Forelimb muscle (tissue), 1 donor: Measurements from ENCODE around the gene R3HDM4. TPM values are rescaled to one million over a fixed set of nuclear protein-coding genes. Genes with fewer than 3 reads are reported as not detected.
"Not testable (repeated sequence)": the region's sequence is repeated elsewhere in the genome, so short reads cannot be mapped to it uniquely, and the experiment has no call there.

Experiments used
- DNase-seq: peaks from one replicate; pipeline ENCODE4 v3.0.0-alpha.2; 2013; ENCODE audit warnings: low read depth
- polyA plus RNA-seq: library from polyadenylated mRNA; unstranded; fragments of 120-200 nt; gene quantifications from one replicate; pipeline ENCODE4 v1.2.1, GENCODE V29; 2013; ENCODE audit not compliant: insufficient read length

R3HDM4 gene
- polyA plus RNA-seq, 1 donor = 27.5 TPM

DNA sequence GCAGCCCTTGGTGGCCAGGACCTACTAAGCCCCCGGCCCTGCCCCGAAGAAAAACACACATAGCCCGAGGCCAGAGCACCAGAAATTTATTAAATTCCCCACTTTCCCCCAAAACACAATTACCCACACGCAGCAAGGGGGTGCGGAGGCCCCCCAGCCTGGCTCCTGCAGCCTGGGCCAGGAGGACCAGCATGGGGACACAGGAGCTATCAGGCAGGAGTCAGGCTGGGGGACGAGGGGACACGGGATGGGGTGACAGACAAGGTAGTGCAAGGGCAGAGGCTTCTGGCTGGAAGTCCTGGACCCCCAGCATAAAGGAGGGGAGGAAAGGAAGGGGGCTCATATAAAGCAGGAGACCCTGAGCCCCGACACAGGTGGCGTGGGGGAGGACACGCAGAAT is 16.6 kb downstream of the R3HDM4 start:
- no peak for DNase-seq

DNA sequence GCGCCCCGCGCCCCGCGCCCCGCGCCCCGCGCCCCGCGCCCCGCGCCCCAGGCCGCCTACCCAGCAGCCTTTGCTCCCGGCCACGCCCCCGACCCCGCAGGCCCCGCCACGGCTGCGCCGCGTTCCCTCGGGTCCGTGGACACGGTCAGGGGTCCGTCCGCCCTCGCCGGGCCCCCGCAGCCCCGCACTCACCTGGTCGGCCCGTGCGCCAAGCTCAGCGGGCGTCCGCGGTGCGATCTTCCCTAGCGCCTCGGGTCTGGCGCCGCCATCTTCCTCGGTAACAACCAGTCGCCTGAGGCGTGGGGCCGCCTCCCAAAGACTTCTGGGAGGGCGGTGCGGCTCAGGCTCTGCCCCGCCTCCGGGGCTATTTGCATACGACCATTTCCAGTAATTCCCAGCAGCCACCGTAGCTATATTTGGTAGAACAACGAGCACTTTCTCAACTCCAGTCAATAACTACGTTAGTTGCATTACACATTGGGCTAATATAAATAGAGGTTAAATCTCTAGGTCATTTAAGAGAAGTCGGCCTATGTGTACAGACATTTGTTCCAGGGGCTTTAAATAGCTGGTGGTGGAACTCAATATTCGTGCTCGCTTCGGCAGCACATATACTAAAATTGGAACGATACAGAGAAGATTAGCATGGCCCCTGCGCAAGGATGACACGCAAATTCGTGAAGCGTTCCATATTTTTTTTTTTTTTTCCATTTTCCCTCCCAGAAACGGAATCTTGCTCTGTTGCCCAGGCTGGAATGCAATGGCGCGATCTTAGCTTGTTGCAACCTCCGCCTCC is 19.9 kb downstream of the R3HDM4 start, which contains the start of the genes MED16 and RNU6-9:
Gene MED16, minus strand, starts transcription at position 294 of the 796 bp plus-strand sequence. CDS start 2,056 bp downstream, outside the sequence.
Gene RNU6-9, plus strand, starts transcription at position 591 of the 796 bp plus-strand sequence.
- DNase-seq = peak; percentile 89

DNA sequence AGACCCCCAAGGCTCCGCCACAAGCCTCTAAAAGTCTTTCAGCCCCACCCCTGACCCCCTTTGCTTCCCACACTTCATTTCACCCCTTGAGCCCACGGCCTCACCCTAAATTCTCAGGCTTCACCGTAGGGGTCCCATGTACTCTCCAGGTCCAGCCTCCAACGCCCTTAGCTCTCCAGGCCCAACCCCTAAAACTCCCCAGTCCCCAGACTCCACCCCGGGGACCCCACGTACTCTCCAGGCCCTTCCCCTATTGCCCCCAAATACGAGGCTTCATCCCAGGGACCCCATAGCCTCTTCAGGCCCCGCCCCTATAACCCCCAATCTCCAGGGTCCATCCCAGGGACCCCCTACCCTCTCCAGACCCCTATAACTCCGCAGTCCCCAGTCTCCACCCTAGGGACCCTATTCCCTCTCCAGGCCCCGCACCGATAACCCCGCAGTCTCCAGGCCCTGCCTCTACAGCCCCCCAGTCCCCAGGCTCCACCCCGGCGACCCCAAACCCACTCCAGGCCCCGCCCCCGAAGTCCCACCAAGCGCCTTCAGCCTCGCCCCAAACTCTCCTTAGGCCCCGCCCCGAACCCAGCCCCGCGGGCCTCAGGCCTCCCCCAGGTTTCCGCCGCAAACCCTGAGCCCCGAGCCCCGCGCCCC is 20.7 kb downstream of the R3HDM4 start:
- no peak for DNase-seq

DNA sequence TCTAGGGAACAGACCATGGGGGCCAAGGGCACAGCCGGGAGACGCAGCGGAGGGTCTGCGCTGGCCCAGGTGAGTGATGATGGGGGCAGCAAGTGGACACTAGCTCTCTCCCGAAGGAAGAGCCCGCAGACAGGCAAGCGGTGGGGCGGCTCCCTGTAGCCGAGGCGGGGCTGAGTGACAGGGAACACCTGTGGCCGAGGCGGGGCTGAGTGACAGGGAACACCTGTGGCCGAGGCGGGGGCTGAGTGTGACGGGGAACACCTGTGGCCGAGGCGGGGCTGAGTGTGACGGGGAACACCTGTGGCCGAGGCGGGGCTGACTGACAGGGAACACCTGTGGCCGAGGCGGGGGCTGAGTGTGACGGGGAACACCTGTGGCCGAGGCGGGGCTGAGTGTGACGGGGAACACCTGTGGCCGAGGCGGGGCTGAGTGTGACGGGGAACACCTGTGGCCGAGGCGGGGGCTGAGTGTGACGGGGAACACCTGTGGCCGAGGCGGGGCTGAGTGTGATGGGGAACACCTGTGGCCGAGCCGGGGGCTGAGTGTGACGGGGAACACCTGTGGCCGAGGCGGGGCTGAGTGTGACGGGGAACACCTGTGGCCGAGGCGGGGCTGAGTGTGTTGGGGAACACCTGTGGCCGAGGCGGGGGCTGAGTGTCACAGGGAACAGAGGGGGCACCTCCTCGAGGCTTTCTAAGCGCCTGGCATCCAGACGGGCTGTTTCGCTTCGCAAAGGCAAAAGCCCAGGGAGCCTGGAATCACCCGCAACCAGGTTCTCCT is 21.4 kb downstream of the R3HDM4 start:
- not testable (repeated sequence) for DNase-seq

DNA sequence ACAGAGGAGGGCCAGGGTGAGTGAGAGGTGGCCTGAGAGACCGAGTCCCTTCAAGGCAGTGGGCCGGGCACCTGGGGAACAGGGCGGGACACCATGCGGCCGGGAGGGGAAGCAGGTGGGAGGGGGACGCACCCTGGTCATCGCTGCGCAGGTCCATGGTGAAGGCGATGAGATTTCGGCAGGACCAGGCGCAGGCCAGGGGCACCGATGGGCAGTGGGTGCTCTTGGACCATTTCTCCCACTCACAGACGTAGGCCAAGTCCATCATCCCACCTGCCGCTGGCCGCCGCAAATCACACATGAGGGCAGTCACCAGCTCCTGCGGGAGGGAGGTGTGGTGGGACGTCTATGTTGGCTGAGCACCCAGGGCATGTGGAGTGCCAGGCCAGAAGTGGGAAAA is 22.2 kb downstream of the R3HDM4 start:
- no peak for DNase-seq

DNA sequence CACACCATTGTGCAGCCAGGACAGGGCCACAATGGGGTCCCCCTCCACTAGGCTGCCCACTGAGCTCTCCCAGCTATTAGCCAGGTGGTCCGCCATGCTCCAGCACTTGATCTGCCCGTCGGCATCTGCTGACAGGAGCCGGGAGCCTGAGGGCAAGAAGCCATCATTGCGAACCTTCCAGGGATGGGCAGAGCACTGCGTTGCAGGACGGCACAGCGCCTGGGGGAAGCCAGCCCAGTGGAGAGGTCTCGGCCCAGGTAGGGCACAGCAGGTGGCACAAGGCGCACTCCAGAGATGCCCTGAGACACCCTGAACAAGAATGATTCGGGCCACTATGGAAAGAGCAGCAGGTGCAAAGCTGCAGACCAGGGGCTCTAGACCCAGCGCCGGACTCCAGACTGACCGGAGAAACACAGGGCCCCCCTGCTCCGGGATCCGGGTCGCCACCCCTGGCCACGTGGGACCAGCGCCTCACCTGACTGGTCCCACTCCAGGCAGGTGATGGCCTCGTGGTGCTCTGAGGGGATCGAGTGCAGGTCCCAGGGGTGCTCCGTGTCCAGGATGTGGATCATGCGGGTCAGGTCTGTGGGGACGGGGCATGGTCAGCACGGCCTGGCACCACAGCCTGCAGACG is 23.2 kb downstream of the R3HDM4 start:
- DNase-seq = no peak

DNA sequence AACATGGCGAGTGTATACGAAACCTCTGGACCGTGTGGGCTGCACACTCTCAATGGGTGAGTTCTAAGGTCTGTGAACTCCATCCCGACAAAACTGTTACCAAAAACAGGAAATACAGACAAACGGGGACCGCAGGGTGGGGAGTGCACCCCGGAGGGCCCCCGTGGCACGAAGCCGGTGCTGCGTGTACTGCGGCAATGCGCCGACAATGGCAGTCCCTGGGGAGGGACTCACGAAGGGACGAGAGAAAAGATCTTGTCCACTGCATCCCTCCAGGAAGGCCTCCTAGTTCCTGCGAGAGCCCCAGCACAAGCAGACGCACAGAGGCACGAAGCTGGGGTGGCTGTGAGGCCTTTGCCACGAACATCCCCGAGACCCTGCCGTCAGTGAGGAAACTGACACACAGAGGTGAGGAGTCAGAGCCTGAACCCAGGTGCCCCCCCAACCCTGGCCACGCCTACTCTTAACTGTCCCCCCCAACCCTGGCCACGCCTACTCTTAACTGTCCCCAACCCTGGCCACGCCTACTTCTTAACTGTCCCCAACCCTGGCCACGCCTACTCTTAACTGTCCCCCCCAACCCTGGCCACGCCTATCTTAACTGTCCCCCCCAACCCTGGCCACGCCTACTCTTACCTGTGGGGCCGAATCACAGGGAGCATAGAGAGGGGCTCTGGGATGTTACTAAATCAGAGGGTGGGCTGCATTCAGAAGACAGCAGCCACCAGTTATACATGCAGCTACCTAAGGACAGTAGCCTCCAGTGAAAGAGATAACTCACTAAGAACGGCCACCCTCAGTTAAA is 24.2 kb downstream of the R3HDM4 start:
- DNase-seq = no peak

DNA sequence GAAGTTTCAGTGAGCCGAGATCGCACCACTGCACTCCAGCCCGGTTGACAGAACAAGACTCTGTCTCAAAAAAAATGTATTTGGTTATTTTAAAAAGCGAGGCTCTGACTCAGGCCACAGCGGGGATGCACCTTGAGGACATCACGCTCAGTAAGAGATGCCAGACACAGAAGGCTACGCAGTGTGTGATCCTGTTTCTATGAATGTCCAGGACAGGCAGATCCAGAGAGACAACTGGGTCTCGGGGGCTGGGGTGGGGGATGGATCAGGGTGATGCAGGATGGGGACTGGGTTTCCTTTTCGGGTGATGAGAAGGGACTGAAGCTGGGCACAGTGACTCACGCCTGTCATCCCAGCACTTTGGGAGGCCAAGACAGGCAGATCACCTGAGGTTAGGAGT is 25.4 kb downstream of the R3HDM4 start:
- no peak for DNase-seq

DNA sequence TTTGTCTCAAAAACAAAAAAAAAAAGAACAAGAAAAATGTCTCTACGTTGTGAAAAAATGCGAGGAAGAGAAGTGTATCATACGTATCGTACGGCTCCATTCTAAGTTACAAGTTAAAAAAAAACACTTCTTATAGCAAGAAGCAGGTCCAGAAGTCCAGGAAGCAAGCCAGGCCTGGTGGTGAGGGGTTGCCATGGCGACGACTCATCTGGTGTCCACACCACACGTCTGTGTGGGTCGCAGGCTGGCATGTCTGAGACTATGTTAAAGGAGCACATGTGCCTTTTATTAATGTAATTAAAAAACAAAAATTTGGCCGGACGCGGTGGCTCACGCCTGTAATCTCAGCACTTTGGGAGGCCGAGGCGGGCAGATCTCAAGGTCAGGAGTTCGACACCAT is 25.9 kb downstream of the R3HDM4 start:
- DNase-seq = no peak

DNA sequence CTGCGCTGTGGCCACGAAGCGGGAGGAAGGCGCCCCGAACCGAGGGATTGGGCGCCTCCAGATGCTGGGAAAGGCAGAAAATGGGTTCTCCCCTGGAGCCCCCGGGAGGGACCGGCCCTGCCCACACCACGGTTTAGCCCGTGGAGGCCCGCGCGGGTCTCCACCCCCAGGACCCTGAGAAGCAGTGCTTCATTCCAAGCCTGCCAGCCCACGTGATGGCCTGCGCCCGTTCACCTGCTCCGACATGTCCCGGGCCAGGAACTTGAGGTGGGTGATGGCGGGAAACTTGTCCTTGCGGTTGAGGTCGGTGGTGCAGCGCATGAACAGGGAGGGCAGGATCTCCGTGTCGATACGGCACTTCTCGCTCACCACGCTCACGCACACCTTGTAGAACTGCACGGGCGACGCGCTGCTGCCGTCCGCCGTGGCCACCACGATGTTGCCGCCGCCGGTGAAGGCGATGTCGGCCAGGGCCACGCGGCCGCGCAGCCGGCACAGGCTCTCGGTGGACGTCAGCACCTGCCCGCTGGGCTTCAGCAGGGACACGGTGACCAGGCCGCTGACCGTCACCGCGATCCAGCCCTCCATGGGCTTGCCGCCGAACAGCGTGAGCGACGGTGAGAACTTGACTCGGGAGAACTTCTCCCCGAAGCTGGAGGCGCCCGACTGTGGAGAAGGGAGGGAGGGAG is 27.3 kb downstream of the R3HDM4 start:
- DNase-seq = no peak

DNA sequence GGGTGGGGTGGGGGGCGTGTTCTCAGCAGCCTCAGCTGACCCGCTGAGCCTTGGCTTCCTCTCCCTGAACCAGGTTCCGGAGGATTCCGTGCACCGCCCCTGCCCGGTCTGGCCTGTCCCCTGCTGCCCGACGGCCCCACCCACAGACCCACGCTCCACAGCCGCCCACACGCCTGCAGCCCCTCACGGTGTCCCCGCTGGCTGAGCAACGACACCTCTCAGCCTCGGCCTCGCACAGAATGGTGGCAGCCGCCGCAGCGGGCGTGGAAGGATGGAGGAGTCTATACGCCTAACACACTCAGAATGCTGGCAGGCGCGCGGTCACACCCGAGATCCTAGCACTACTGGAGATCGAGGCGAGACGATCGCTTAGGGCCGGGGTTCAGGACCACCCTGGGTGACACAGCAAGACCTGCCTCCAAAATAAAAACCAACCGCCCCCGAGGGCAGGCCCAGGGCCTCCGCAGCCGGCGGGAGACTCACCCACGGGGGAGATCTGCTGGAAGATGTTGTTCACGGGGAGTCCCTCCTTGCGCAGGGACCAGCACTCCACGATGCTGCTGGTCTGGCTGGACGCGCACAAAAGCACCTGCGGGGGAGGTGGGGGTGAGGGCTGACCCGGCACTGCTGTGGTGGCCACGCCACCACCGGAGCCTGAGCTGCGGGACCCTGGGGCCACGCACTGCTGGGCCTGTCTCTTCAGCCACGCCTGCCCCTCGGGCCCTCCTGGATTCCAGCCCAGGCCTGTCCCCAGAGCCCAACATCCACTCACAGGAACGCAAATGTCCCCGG is 28.4 kb downstream of the R3HDM4 start:
- no peak for DNase-seq

DNA sequence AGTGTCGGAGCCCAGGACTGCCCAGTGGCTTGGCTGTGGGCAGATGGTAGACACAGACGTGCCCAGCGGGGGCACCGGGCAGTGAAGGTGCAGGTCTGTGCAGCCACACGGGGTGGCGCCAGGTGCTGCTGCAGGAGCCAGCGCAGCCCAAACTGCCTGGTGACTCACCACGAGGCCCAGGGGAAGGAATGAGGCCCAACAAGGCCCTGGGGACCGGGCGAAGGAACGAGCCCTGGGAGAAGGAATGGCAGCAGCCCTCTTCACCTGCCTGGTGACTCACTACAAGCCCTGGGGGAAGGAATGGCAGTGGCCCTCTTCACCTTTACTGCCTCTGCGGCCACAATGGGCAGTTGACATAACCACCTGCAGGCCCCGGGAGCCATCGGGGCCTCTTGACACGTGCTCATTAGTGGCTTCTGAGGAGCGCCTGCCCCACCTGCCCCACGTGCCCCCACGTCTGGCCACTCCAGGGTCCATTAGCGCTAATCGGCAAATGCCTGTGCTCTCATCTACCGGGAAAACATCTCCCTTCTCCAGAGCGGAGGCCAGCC is 29.3 kb downstream of the R3HDM4 start:
- no peak for DNase-seq

DNA sequence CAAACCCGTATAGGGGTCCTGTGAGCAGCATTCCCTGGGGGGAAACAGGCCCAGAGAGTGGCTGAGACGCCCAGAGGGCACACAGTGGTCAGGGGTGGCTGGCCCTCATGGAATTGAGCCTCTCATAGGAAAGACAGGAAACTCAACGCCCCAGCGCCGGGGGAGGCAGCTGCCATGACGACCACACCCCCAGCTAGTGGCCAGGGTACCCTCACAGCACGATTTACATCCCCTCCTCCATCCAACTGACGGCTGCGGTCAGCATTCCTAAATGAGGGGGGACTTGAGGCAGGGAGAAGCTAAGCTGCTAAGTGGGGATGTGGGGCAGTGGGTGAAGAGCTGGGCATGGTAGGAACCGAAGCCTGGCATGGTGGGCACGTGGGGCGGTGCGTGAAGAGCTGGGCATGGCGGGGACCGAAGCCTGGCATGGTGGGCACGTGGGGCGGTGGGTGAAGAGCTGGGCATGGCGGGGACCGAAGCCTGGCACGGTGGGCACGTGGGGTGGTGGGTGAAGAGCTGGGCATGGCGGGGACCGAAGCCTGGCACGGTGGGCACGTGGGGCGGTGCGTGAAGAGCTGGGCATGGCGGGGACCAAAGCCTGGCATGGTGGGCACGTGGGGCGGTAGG is 30.0 kb downstream of the R3HDM4 start:
- DNase-seq = no peak

DNA sequence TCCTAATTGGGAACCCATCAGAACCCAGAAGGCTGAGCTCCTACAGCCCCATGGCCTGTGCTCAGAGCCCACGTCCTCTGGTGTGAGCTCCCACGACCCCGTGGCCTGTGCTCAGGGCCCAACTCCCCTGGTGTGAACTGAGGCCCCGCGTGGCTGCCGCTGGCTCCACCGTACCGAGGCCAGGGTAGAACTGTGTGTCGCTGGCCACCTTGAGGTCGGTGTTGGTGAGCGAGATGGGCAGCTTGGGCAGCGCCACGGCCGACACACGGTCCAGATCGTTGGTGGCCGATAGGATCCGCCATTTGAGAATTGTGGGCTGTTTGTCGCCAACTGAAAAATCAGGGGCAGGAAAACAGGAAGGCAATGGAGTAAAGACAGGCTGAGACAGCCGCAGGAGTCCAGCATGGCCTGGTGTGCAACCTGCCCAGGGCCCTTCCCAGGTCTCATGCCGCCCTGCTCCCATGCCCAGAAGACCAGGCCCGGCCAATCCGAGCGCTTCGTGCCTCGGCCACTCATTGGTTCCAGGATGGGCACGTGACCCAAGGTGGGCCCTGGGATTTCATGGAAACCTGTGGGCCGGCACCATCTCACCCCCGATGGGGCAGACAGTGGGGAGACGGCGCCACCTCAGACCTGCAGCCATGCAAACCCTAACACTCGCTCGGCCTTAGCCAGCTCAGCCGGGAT is 31.5 kb downstream of the R3HDM4 start:
- DNase-seq = no peak

DNA sequence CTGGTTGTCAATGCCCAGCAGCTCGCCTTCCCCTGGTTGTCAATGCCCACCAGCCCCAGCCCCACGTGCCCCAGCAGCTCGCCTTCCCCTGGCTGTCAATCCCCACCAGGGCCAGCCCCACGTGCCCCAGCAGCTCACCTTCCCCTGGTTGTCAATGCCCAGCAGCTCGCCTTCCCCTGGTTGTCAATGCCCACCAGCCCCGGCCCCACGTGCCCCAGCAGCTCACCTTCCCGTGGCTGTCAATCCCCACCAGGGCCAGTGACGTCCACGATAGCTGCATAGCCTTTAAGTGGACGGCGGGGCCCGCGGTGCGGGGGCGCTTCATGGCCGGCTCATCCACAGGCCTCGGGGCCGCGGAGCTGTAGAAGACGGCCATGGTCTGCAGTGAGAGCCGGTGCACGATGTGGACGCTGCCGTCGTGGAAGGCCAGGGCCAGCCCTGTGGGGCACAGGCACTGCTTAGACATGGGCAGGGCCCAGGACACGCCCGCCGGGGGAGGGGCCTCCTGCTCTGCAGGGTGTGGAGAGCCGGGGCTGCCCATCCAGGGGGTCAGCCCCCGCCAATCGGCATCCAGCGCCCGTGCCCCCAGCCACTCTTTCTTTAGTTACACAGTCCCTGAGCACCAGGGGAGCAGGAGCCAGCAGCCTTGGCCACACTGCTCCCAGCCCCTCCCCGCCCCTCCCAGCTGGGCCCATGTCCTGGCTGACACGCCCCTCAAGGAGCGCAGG is 33.1 kb downstream of the R3HDM4 start:
- no peak for DNase-seq

DNA sequence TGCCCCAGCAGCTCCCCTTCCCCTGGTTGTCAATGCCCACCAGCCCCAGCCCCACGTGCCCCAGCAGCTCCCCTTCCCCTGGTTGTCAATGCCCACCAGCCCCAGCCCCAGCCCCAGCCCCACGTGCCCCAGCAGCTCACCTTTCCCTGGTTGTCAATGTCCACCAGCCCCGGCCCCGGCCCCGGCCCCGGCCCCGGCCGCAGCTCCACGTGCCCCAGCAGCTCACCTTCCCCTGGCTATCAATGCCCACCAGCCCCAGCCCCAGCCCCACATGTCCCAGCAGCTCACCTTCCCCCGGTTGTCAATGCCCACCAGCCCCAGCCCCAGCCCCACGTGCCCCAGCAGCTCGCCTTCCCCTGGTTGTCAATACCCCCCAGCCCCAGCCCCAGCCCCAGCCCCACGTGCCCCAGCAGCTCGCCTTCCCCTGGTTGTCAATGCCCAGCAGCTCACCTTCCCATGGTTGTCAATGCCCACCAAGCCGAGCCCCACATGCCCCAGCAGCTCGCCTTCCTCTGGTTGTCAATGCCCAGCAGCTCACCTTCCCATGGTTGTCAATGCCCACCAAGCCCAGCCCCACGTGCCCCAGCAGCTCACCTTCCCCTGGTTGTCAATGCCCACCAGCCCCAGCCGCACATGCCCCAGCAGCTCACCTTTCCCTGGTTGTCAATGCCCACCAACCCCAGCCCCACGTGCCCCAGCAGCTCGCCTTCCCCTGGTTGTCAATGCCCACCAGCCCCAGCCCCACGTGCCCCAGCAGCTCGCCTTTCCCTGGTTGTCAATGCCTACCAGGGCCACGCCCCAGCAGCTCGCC is 34.1 kb downstream of the R3HDM4 start:
- DNase-seq = not testable (repeated sequence)
